Myocyte (in vitro differentiated cells): Measurements from ENCODE around the gene SLC35A4. TPM values are rescaled to one million over a fixed set of nuclear protein-coding genes. Genes with fewer than 3 reads are reported as not detected.

Experiments used
- DNase-seq: peaks from one replicate; pipeline ENCODE4 v3.0.0-alpha.2; 2012; ENCODE audit warnings: low read depth
- polyA plus RNA-seq: library from polyadenylated mRNA; unstranded; fragments of >200 nt; gene quantifications from one replicate; pipeline ENCODE4 v1.2.1, GENCODE V29; 2012; ENCODE audit warnings: missing spikeins
- total RNA-seq: library from RNA; depleted of rRNA; stranded (reverse); fragments of >200 nt; gene quantifications from 2 replicates; pipeline ENCODE4 v1.2.3, GENCODE V29; 2014

The SLC35A4 gene
- 40.0 and 40.5 TPM in 2 replicates for total RNA-seq
- polyA plus RNA-seq, result 119 TPM

- DNase-seq, result peak; percentile 99
These were observed at the start of gene SLC35A4, which contains the start of gene APBB3 for GRCh38 chr5:140564196-140565023. SLC35A4 (plus strand) TSS chr5:140564828; CDS start chr5:140567170, 2,342 bp downstream. APBB3 (minus strand) TSS chr5:140564598; CDS start chr5:140564245, 353 bp downstream.

DNA sequence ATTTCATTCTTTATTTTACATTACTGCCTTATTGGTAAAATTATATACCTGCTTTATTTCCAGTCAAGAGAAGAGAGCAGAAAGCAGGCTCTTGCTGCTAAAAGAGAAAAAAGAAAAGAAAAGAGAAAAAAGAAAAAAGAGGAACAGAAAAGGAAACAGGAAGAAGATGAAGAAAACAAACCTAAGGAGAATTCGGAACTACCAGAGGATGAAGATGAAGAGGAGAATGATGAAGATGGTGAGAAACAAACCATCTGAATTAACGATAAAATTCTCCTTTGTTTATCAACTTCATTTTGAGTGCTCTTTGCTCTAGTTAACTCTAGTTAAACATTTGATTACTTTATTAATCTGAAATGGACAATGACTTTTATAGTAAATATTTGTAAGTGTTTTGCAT, 40.6 kb upstream of the SLC35A4 start:
- DNase-seq, result no peak

DNA sequence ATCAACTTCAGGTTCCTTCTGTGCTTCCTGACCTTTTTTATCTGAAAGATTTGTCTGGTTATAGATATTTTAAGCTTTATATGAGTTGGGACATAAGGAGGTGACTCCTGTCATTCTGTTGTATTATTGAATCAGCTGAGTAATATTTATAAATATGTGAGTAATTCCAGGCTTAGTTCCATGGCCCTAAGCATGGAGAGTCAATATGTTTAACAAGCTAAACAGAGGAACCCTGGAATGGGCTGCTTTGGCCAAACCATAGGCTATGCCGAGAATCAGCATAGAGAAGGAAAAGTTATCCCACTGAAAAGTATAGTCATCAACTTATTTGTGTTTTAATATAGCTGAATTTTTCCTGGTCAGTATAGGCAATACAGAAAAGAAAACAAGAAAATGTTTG, 24.4 kb upstream of the SLC35A4 start:
- no peak for DNase-seq

DNA sequence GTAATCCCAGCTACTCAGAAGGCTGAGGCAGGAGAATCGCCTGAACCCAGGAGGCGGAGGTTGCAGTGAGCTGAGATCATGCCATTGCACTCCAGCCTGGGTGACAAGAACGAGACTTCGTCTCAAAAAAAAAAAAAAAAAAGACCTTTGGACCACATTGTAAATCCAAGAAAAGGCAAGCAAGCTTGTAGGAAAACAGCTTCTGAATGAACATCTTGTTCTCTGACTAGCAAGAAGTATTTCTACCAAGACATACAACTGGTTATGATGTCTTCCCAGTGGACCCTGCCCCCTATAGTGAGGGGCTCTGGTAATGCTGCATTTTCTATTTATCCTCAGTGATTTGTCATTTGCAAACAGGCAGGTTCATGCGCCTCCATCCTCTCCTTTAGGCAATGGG, 21.7 kb upstream of the SLC35A4 start:
- DNase-seq, result no peak

GRCh38 chr5:140544986-140545385, 19.6 kb upstream of the SLC35A4 start:
- no peak for DNase-seq

GRCh38 chr5:140545606-140546005, 19.0 kb upstream of the SLC35A4 start:
- DNase-seq, result no peak

DNA sequence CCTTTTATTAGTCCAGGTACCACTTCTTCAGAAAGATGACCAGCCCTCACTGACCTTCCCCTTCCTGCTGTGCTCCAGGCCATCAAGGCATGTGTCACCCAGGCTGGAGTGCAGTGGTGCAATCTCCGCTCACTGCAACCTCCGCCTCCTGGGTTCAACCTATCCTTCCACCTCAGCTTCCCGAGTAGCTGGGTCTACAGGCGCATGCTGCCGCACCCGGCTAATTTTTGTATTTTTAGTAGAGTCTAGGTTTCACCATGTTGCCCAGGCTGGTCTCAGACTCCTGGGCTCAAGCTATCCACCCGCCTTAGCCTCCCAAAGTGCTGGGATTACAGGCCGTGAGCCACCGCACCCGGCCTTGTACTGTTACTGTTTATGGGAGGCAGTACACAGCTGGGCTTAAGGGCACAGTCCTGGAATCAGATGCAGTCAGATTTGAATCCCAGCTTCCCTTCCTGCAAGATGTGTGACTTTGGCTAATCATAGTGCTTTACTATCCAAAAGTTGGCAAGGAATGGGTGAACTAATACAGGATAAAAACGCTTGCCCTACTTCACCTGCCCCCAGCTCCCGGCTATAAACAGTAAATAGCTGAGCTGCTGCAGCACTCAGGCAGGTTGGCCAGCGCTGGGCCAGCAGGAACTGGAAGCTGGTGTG, 17.6 kb upstream of the SLC35A4 start:
- DNase-seq, result no peak

- peak; percentile 93 for DNase-seq
These were observed 16.9 kb upstream of the SLC35A4 start, which contains the start of gene EIF4EBP3 for GRCh38 chr5:140547508-140548299. EIF4EBP3 (plus strand) TSS chr5:140547662; CDS start chr5:140547738, 76 bp downstream.

DNA sequence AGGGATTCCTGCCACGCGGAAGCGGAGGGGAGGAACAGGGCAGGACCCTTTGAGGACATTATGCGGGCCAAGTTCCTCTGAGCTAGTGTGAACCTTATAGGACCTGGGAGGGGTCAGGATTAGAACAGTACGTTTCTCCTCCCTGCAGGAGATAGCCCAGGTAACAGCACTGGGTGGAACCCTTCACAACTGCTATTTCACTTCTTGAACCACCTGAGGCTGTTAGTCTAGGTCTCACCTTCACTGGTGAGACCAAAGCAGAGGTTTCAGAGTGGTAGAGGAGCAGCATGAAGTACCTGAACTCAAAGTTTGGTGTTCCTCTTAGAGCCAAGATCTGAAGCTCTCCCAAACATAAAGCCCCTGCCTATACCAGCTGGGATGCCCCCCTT, 16.3 kb upstream of the SLC35A4 start:
- DNase-seq, result no peak

GRCh38 chr5:140548791-140549190, 15.8 kb upstream of the SLC35A4 start:
- no peak for DNase-seq

DNA sequence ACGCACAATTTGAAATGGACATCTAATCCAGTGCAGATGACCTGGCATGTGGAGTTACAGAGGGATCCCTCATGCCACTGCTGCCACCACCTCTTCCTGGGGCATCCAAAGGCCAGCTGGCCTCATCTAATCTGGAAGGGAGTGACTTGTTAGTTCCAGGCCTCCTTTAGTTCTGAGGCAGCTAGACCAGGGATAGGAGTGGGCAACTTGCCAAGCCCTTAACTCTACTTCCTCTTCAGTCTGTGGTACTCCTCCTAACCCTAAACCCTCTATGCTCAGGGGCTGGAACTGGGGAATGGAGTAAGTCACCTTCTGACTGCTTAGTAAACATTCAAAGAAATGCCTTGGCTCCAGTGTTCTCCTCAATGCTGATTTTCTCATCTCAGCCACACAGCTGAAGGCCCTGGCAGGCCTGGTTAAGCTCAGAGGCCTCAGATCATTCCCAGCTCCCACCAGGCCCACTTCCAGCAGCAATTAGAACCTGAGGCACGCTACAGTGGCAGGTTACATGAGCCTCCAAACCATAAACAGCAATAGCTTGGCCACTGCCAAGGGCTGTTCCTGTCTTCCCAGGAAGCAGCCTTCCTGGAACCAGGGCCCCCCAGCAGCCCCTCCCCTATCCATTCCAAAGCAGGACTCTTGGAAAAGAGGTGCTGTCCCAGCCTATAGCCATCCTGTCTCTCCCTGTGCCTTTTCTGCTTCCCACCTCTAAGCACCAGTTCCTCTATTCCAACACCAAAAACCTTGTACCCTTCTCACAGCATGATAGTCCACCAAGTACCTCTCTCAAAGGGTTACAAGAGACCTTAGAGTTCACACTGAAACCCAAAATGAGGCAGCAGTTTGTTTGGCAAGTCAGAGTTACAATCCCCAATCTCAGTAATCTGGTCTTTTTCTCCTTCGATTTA, 15.1 kb upstream of the SLC35A4 start:
- DNase-seq, result peak; percentile 56

DNA sequence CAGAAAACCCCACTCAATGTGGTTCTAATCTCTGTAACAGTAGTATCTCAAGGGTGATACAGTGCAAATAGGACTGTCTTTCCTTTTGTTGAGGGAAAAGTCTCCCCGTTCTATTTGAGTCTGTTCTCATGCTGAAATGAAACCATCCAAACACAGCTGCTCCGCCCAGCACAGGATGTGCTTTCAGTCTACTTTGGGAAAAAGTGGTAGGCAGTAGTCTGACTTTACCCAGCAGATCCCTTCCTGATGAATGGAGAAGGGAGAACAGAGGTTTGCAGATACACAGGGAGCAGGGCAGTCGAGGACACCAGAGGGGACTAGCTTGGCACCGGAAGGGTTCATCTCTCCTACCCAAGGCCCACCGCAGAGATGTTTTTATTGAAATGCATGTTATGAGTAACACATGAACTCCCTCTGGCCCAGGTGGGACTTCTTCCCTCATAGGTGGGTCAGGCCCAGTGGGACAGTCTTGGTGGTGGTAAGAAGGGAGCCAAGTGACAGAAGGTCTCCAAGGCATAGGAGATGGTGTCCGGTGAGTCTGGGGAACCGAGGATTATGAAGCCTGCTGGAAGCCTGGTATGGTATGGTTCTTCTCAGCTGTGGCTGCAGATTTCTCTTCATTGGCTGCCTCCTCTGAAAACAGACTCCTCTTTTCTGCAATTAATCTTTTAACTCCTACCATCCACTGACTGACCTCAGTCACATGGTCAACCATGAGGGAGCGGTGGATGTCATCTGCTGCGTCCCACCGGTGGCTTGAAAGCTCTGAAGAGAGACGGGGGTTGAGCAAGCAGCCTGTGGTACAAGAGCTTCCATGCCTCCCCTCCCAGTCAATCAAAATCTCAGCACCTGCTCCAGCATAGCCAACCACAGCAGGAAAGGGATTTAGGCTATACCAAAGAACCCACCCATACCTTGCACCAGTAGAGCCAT, 14.2 kb upstream of the SLC35A4 start:
- DNase-seq, result peak; percentile 14

- no peak for DNase-seq
These were observed 12.8 kb upstream of the SLC35A4 start for GRCh38 chr5:140551872-140552271.

GRCh38 chr5:140553657-140554056, 11.0 kb upstream of the SLC35A4 start:
- DNase-seq, result no peak

DNA sequence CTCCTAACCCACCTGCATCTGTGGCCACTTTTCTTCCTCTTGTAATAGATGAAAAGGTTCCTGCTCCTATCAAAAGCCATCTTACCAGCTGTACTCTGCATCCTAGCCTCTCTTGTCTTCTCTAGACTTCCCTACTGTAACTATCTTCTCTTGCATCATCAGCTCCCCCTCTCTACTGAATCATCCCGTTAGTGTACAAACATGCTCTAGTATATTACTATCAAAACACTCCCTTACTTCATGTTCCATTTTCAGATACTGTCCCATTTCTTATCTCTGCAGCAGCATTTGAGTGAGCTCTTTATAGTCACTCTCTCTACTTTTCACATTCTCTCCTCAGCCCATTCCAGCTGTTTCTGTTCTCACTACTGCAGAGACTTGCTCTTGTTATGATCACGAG, 10.2 kb upstream of the SLC35A4 start:
- peak; percentile 5 for DNase-seq

DNA sequence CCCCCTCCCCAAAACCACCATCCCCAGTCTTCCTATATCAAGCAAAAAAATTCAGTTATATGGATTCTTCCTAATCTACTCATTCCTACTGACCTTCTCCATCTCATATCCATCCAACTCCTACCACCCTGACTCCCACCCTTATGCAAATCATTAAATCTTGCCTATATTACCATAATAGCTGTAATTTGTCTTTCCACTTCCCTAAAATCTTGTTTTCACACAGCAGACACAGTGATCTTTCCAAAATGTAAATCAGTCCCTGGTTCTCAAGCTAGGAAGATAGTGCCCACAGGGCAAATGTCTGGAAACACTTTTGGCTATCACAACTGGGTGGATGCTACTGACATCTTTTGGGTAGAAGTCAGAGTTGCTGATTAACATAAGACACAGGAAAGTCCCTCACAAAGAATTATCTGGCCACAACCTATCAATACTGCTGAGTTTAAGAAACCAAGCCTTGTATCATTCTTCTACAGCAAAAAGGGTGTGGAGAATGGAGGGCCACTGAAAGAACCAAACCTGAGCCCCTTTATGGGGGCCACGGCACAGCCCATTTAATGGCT, 8.8 kb upstream of the SLC35A4 start:
- no peak for DNase-seq

GRCh38 chr5:140556438-140556837, 8.2 kb upstream of the SLC35A4 start:
- DNase-seq, result peak; percentile 55

- DNase-seq, result peak; percentile 92
These were observed 7.4 kb upstream of the SLC35A4 start, which contains the start of gene SRA1 for GRCh38 chr5:140557136-140557805. SRA1 (minus strand) TSS chr5:140557473; CDS start chr5:140557452, 21 bp downstream.
